Skin epidermis (tissue), 12 donors: ENCODE results near the gene GSTCD.
A peak's percentile ranks its signal among the peaks of the same experiment; 100 is the strongest.
"Not testable (repeated sequence)": the region's sequence is repeated elsewhere in the genome, so short reads cannot be mapped to it uniquely, and the experiment has no call there.

Experiments used
- H3K27ac ChIP-seq, 21 experiments: fragments of 200-600 bp; sonication (generic) in 11 of 21; one replicate each; pipeline ENCODE4 v1.5.0; 2020; ENCODE audit warnings: mild to moderate bottlenecking in 3 of 21, inconsistent platforms in 2 of 21, moderate library complexity in 2 of 21
- H3K4me3 ChIP-seq, 7 experiments: fragments of 200-600 bp; sonication (generic) in 2 of 7; one replicate each; pipeline ENCODE4 v1.5.0; 2020; ENCODE audit warnings: inconsistent platforms in 2 of 7, mild to moderate bottlenecking in 2 of 7, moderate library complexity in 1 of 7

Gene GSTCD

GRCh38 chr4:105708181-105709080 lies at the start of gene GSTCD, which contains the start of gene INTS12:
Gene GSTCD (plus strand): TSS chr4:105708784. CDS start chr4:105717614, 8,830 bp downstream.
Gene INTS12 (minus strand): TSS chr4:105708689. CDS start chr4:105700005, 8,684 bp downstream.
- Histone ChIP-seq H3K27ac (peak within 1 kb of the TSS; percentile 43 to 94 (median 88)), H3K4me3 (peak within 1 kb of the TSS; percentile 67 to 87 (median 81))

GRCh38 chr4:105659190-105659589 lies 49.4 kb upstream of the GSTCD start:
- H3K4me3 ChIP-seq, result no peak overlapping the region
- H3K27ac ChIP-seq, result no peak overlapping the region

- Histone ChIP-seq H3K27ac (no peak overlapping the region), H3K4me3 (no peak overlapping the region)
These were observed 47.6 kb upstream of the GSTCD start for GRCh38 chr4:105661028-105661427.

- H3K27ac ChIP-seq, result no peak overlapping the region
These were observed 45.5 kb upstream of the GSTCD start for GRCh38 chr4:105662935-105663675.

GRCh38 chr4:105666693-105667092 lies 41.9 kb upstream of the GSTCD start:
- Histone ChIP-seq H3K27ac (no peak overlapping the region), H3K4me3 (no peak overlapping the region)

More at GRCh38 chr4:105662935-105663675, 45.5 kb upstream of the GSTCD start:
- H3K4me3 ChIP-seq, result no peak overlapping the region

GRCh38 chr4:105670684-105671083 lies 37.9 kb upstream of the GSTCD start:
- Histone ChIP-seq H3K27ac (no peak overlapping the region), H3K4me3 (no peak overlapping the region)

GRCh38 chr4:105671301-105671700 lies 37.3 kb upstream of the GSTCD start:
- H3K4me3 ChIP-seq, result no peak overlapping the region
- H3K27ac ChIP-seq, result no peak overlapping the region

GRCh38 chr4:105674011-105674410 lies 34.6 kb upstream of the GSTCD start:
- Histone ChIP-seq H3K27ac (no peak overlapping the region), H3K4me3 (no peak overlapping the region)

GRCh38 chr4:105677709-105678108 lies 30.9 kb upstream of the GSTCD start:
- Histone ChIP-seq H3K4me3 (no peak overlapping the region), H3K27ac (no peak overlapping the region)

- H3K27ac ChIP-seq, result no peak overlapping the region
These were observed 29.4 kb upstream of the GSTCD start for GRCh38 chr4:105679186-105679585.

GRCh38 chr4:105683038-105683437 lies 25.5 kb upstream of the GSTCD start:
- Histone ChIP-seq H3K4me3 (no peak overlapping the region), H3K27ac (no peak overlapping the region)

More at GRCh38 chr4:105679186-105679585, 29.4 kb upstream of the GSTCD start:
- no peak overlapping the region for H3K4me3 ChIP-seq

GRCh38 chr4:105686571-105686970 lies 22.0 kb upstream of the GSTCD start:
- Histone ChIP-seq H3K27ac (no peak overlapping the region), H3K4me3 (no peak overlapping the region)

GRCh38 chr4:105694812-105695211 lies 13.8 kb upstream of the GSTCD start:
- H3K27ac ChIP-seq, H3K4me3 ChIP-seq: not testable (repeated sequence)

- H3K27ac ChIP-seq, H3K4me3 ChIP-seq: not testable (repeated sequence)
These were observed 12.8 kb upstream of the GSTCD start for GRCh38 chr4:105695832-105696231.

- Histone ChIP-seq H3K27ac (no peak overlapping the region), H3K4me3 (no peak overlapping the region)
These were observed 10.0 kb upstream of the GSTCD start for GRCh38 chr4:105698607-105699006.

- Histone ChIP-seq H3K4me3 (peak overlapping the region; percentile 67 to 87 (median 81)), H3K27ac (peak overlapping the region in 20 of 21 experiments; percentile 67 to 94 (median 88))
These were observed 803 bp upstream of the GSTCD start for GRCh38 chr4:105707782-105708180.

- peak overlapping the region in 20 of 21 experiments; percentile 67 to 94 (median 88) for H3K27ac ChIP-seq
- peak overlapping the region; percentile 67 to 87 (median 81) for H3K4me3 ChIP-seq
These were observed 482 bp downstream of the GSTCD start for GRCh38 chr4:105709081-105709450.

GRCh38 chr4:105710012-105710600 lies 1.5 kb downstream of the GSTCD start:
- Histone ChIP-seq H3K27ac (no peak overlapping the region), H3K4me3 (no peak overlapping the region)

GRCh38 chr4:105710678-105711077 lies 2.1 kb downstream of the GSTCD start:
- no peak overlapping the region for H3K4me3 ChIP-seq
- H3K27ac ChIP-seq, result no peak overlapping the region

- no peak overlapping the region for H3K27ac ChIP-seq
- no peak overlapping the region for H3K4me3 ChIP-seq
These were observed 4.2 kb downstream of the GSTCD start for GRCh38 chr4:105712766-105713165.
